HepG2 (cell line): ENCODE results near the gene LZTS2. TPM values are rescaled to one million over a fixed set of nuclear protein-coding genes. Genes with fewer than 3 reads are reported as not detected.

Experiments
- ATAC-seq: fragments of 200-7000 bp; cut with Tn5 transposase; 3 replicates; pipeline ENCODE4 v1.9.1; 2020; ENCODE audit warnings: mild to moderate bottlenecking, moderate library complexity
- BruUV-seq: library from RNA; stranded (reverse); fragments of 400-500 nt; replicated peaks from 2 replicates; lab custom pipeline; 2021; lab: Mats Ljungman, UMichigan
- CTCF ChIA-PET: fragments of 300-600 bp; formaldehyde crosslinking; extraction: SDS; loops from one replicate; lab custom pipeline; 2021; ENCODE audit warnings: low total read pairs, inconsistent platforms, low intra/inter-chr PET ratio; lab: Yijun Ruan, JAX
- POLR2A ChIA-PET: fragments of 350-600 bp; sonication (Branson Sonifier 250); formaldehyde crosslinking; loops from one replicate; lab custom pipeline; 2020; ENCODE audit warnings: antibody characterized with exemption, inconsistent platforms; lab: Yijun Ruan, JAX
- DNase-seq: peaks from one replicate; pipeline ENCODE4 v3.0.0-alpha.2; 2015; ENCODE audit warnings: low spot score
- FAIRE-seq: peaks from 3 replicates; lab custom pipeline; 2011; peaks lifted over from hg19 to GRCh38; lab: Jason Lieb, UNC
- H2AFZ ChIP-seq: one replicate; pipeline ENCODE4 v1.6.1; 2011; ENCODE audit warnings: low read length, inconsistent platforms
- H3K27ac ChIP-seq: fragments of 300-600 bp; 3 replicates; pipeline ENCODE4 v1.8.0; 2011; ENCODE audit warnings: mixed run types, mild to moderate bottlenecking, mixed read lengths, low read length, inconsistent platforms; ENCODE audit not compliant: insufficient read depth; ENCODE audit errors: extremely low read length
- H3K27me3 ChIP-seq, 2 experiments: fragments of 200-600 bp in 1 of 2; 2 replicates in 1 of 2; 3 replicates in 1 of 2; pipeline versions ENCODE4 v1.6.0 to v1.8.0; 2011; ENCODE audit warnings: low read length in 2 of 2, mild to moderate bottlenecking in 2 of 2, moderate library complexity in 2 of 2, inconsistent platforms in 1 of 2; ENCODE audit not compliant: insufficient read depth in 2 of 2, control insufficient read depth in 1 of 2
- H3K36me3 ChIP-seq, 2 experiments: fragments of 200-600 bp in 1 of 2; replicated peaks in 1 of 2; 2 replicates in 1 of 2; 3 replicates in 1 of 2; pipeline versions ENCODE4 v1.5.1 to v1.8.0; 2011; ENCODE audit warnings: low read length in 2 of 2, inconsistent platforms in 1 of 2; ENCODE audit not compliant: insufficient read depth in 2 of 2, control insufficient read depth in 1 of 2
- H3K4me1 ChIP-seq: 2 replicates; pipeline ENCODE4 v1.5.1; 2012; ENCODE audit warnings: low read length, inconsistent platforms; ENCODE audit not compliant: insufficient read depth
- H3K4me2 ChIP-seq: 2 replicates; pipeline ENCODE4 v1.6.0; 2011; ENCODE audit warnings: low read depth, low read length, inconsistent platforms
- H3K4me3 ChIP-seq, 3 experiments: fragments of 200-600 bp in 1 of 3; sonication (generic), shearing (Covaris generic) in 1 of 3; replicated peaks in 1 of 3; 2 replicates each; pipeline ENCODE4 v1.5.1; 2011 to 2016; ENCODE audit warnings: low read length in 3 of 3, inconsistent platforms in 2 of 3, low read depth in 2 of 3, mild to moderate bottlenecking in 2 of 3, control low read depth in 1 of 3, mixed read lengths in 1 of 3; ENCODE audit not compliant: insufficient read depth in 1 of 3
- H3K79me2 ChIP-seq: one replicate; pipeline ENCODE4 v1.6.1; 2011; ENCODE audit warnings: low read length, inconsistent platforms; ENCODE audit not compliant: insufficient read depth
- H3K9ac ChIP-seq: 2 replicates; pipeline ENCODE4 v1.6.0; 2011; ENCODE audit warnings: mild to moderate bottlenecking, low read depth, low read length, inconsistent platforms; ENCODE audit not compliant: insufficient read depth
- H3K9me3 ChIP-seq: 2 replicates; pipeline ENCODE4 v1.5.1; 2012; ENCODE audit warnings: mild to moderate bottlenecking, low read length
- H4K20me1 ChIP-seq: 2 replicates; pipeline ENCODE4 v1.6.0; 2011; ENCODE audit warnings: inconsistent platforms, mild to moderate bottlenecking, low read length, moderate library complexity; ENCODE audit not compliant: insufficient read depth
- ELF1 ChIP-seq: sonication (generic); formaldehyde crosslinking; IDR thresholded peaks from 2 replicates; pipeline ENCODE4 v1.4.0; 2020; ENCODE audit warnings: missing genetic modification reagents
- HNRNPK ChIP-seq: fragments of 200-400 bp; formaldehyde crosslinking; IDR thresholded peaks from 2 replicates; pipeline ENCODE4 v1.6.1; 2018; ENCODE audit warnings: low read length, low read depth, moderate library complexity, mild to moderate bottlenecking; ENCODE audit not compliant: poor library complexity, severe bottlenecking
- KDM2A ChIP-seq: sonication (generic); formaldehyde crosslinking; IDR thresholded peaks from 2 replicates; pipeline ENCODE4 v1.4.0; 2020; ENCODE audit warnings: low read depth, missing genetic modification reagents, borderline replicate concordance
- LCORL ChIP-seq, 2 experiments: fragments of 450-650 bp in 1 of 2; sonication (generic) in 1 of 2; formaldehyde crosslinking in 1 of 2; IDR thresholded peaks; 2 replicates each; pipeline versions ENCODE4 v1.5.0 to v1.6.1; 2017 to 2020; ENCODE audit warnings: antibody characterized with exemption in 1 of 2, missing genetic modification reagents in 1 of 2
- RBM22 ChIP-seq: fragments of 200-400 bp; formaldehyde crosslinking; optimal IDR thresholded peaks from 2 replicates; pipeline ENCODE3; 2017; ENCODE audit warnings: mild to moderate bottlenecking, low read length, moderate library complexity
- REPIN1 ChIP-seq: sonication (generic); formaldehyde crosslinking; IDR thresholded peaks from 2 replicates; pipeline ENCODE4 v1.8.0; 2022; ENCODE audit warnings: missing genetic modification reagents, low read depth, mild to moderate bottlenecking, borderline replicate concordance
- SMAD1 ChIP-seq: sonication (generic); formaldehyde crosslinking; IDR thresholded peaks from 2 replicates; pipeline ENCODE4 v1.4.0; 2020; ENCODE audit warnings: missing genetic modification reagents, low read depth, mild to moderate bottlenecking, borderline replicate concordance
- ZFY ChIP-seq: sonication (generic); formaldehyde crosslinking; IDR thresholded peaks from 2 replicates; pipeline ENCODE4 v1.4.0; 2020; ENCODE audit warnings: missing genetic modification reagents
- ZMYM2 ChIP-seq: sonication (generic); formaldehyde crosslinking; IDR thresholded peaks from 2 replicates; pipeline ENCODE4 v1.8.0; 2022; ENCODE audit warnings: mild to moderate bottlenecking, missing genetic modification reagents
- ZNF777 ChIP-seq: sonication (generic); formaldehyde crosslinking; IDR thresholded peaks from 2 replicates; pipeline ENCODE4 v1.4.0; 2020; ENCODE audit warnings: missing genetic modification reagents
- WGBS: methylation state at CpG from one replicate; pipeline ENCODE4 v1.1.6; 2017; ENCODE audit warnings: low lambda C conversion rate; 5-methylcytosine and 5-hydroxymethylcytosine counted together
- in situ Hi-C: cut with HindIII; loops from 2 replicates; pipeline ENCODE4 v1.10.0; 2017; ENCODE audit warnings: low pct_unique_long_range_greater_than_20kb; ENCODE audit not compliant: extremely low pct_ligation_motif_present
- intact Hi-C: fragments of 100-400 bp; cut with micrococcal nuclease; formaldehyde crosslinking; loops from one replicate; pipeline ENCODE4 v1.10.0; 2022; ENCODE audit not compliant: unreplicated experiment
- polyA plus RNA-seq, 8 experiments: library from polyadenylated mRNA; depleted of rRNA in 3 of 8; stranded (reverse) in 7 of 8; unstranded in 1 of 8; fragments of >200 nt; fragmentation: Illumina TruSeq in 4 of 8; extraction: Trizol in 4 of 8; gene quantifications; 2 replicates each; pipeline versions ENCODE4 v1.2.1 to v1.2.3, GENCODE V29; 2011 to 2016; ENCODE audit warnings: low read depth in 4 of 8, missing spikeins in 1 of 8, mixed read lengths in 1 of 8; ENCODE audit not compliant: insufficient read depth in 1 of 8
- total RNA-seq, 5 experiments: library from RNA; depleted of rRNA; stranded (reverse); fragments of >200 nt; fragmentation: Illumina TruSeq; extraction: Trizol; gene quantifications; 2 replicates each; pipeline ENCODE4 v1.2.3, GENCODE V29; 2016; ENCODE audit warnings: low read depth in 1 of 5
- TF ChIP-seq, protein P1 (sequence below): sonication (generic); formaldehyde crosslinking; IDR thresholded peaks from 2 replicates; pipeline ENCODE4 v1.4.0; 2020; ENCODE audit warnings: missing genetic modification reagents
- TF ChIP-seq, protein P2 (sequence below), 2 experiments: sonication (generic) in 1 of 2; formaldehyde crosslinking in 1 of 2; IDR thresholded peaks; 2 replicates each; pipeline versions ENCODE4 v1.4.0 to v1.6.1; 2018 to 2020; ENCODE audit warnings: missing genetic modification reagents in 2 of 2, borderline replicate concordance in 1 of 2, low read depth in 1 of 2, mild to moderate bottlenecking in 1 of 2, missing biosample characterization in 1 of 2

The LZTS2 gene
- total and polyA plus RNA-seq, 2 of the 13 experiments (the other 11 are each of a cell fraction or from before 2014, with no cell fraction given), result 43.6 to 65.6 TPM

DNA sequence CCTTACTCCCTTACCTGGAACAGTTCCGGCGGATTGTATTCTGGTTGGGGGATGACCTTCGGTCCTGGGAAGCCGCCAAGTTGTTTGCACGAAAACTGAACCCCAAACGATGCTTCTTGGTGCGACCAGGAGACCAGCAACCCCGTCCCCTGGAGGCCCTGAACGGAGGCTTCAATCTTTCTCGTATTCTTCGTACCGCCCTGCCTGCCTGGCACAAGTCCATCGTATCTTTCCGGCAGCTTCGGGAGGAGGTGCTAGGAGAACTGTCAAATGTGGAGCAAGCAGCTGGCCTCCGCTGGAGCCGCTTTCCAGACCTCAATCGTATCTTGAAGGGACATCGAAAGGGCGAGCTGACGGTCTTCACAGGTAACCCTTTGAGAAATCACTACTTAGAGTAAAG lies 10.5 kb upstream of the LZTS2 start:
- ATAC-seq (no peak), DNase-seq (no peak), FAIRE-seq (no peak)
- Histone ChIP-seq H3K9ac (0 out of 2 replicates have a peak overlapping the region, but pooled peaks have one; percentile 7), H3K79me2 (peaks cover 50% of the 10 kb centered on the region), H3K36me3 (peaks cover 21 to 51% of the 10 kb centered on the region in 2 experiments), H3K9me3 (no peaks in the 10 kb centered on the region), H3K27ac (no peak overlapping the region), H3K27me3 (no peaks in the 10 kb centered on the region; a peak in 1 of 5 replicates), H3K4me2 (peak overlapping the region; percentile 97), H2AFZ (no peak overlapping the region), H4K20me1 (no peaks in the 10 kb centered on the region), H3K4me1 (peaks cover 53% of the 10 kb centered on the region), H3K4me3 (peak overlapping the region in 2 of 3 experiments; percentile 77 to 96; a peak in 3 of 6 replicates)
- no peak for TF ChIP-seq LCORL (IDR thresholded peaks at IDR 0.05)
- no peak for TF ChIP-seq LCORL (CRISPR knock-in tag; IDR thresholded peaks at IDR 0.05)
- TF ChIP-seq, protein P1, sequence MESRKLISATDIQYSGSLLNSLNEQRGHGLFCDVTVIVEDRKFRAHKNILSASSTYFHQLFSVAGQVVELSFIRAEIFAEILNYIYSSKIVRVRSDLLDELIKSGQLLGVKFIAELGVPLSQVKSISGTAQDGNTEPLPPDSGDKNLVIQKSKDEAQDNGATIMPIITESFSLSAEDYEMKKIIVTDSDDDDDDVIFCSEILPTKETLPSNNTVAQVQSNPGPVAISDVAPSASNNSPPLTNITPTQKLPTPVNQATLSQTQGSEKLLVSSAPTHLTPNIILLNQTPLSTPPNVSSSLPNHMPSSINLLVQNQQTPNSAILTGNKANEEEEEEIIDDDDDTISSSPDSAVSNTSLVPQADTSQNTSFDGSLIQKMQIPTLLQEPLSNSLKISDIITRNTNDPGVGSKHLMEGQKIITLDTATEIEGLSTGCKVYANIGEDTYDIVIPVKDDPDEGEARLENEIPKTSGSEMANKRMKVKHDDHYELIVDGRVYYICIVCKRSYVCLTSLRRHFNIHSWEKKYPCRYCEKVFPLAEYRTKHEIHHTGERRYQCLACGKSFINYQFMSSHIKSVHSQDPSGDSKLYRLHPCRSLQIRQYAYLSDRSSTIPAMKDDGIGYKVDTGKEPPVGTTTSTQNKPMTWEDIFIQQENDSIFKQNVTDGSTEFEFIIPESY (CRISPR knock-in tag), result peak; percentile 21; the same call in 1 of the 2 replicates
- POLR2A ChIA-PET, result interaction anchor here (0.8 to 23.0 kb wide), 3 partner anchors 9 to 73 kb away, joined by 3 to 277 read pairs (median 54); partner anchors contain the start of genes KAZALD1, LZTS2 and SEMA4G
- 93% methylated on average over 21 of the region's 21 CpGs for WGBS
- TSS peak; percentile 1 for BruUV-seq
- in situ Hi-C loops (no loop called here), intact Hi-C loops (no loop called here)
- CTCF ChIA-PET, result interaction anchor here (0.8 kb wide), 1 partner anchor 18 kb away, joined by 3 read pairs; no protein-coding TSS in a partner anchor

- FAIRE-seq, result peak; percentile 61
- BruUV-seq, result no TSS peak
- POLR2A ChIA-PET, result interaction anchor here (1.3 to 23.0 kb wide), 2 partner anchors 24 to 25 kb away, joined by 9 to 277 read pairs; partner anchors contain the start of gene SEMA4G
- TF ChIP-seq ZMYM2 (CRISPR knock-in tag) (no peak), HNRNPK (no peak), REPIN1 (CRISPR knock-in tag) (no peak), SMAD1 (CRISPR knock-in tag) (no peak), RBM22 (no peak), ZNF777 (CRISPR knock-in tag) (no peak), ZFY (no peak), ELF1 (CRISPR knock-in tag) (no peak), KDM2A (peak; percentile 33; the same call in 1 of the 2 replicates)
- TF ChIP-seq, protein P2, sequence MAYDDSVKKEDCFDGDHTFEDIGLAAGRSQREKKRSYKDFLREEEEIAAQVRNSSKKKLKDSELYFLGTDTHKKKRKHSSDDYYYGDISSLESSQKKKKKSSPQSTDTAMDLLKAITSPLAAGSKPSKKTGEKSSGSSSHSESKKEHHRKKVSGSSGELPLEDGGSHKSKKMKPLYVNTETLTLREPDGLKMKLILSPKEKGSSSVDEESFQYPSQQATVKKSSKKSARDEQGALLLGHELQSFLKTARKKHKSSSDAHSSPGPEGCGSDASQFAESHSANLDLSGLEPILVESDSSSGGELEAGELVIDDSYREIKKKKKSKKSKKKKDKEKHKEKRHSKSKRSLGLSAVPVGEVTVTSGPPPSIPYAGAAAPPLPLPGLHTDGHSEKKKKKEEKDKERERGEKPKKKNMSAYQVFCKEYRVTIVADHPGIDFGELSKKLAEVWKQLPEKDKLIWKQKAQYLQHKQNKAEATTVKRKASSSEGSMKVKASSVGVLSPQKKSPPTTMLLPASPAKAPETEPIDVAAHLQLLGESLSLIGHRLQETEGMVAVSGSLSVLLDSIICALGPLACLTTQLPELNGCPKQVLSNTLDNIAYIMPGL (CRISPR knock-in tag; IDR thresholded peaks at IDR 0.05; ENCODE audit: borderline replicate concordance in 1 of 2, low read depth in 1 of 2), result no peak
Measured at GRCh38 chr10:100993986-100994708, 5.5 kb upstream of the LZTS2 start.

More at GRCh38 chr10:100993986-100994708, 5.5 kb upstream of the LZTS2 start:
- H3K4me3 ChIP-seq, result no peak overlapping the region
- WGBS, result 81% methylated on average over 9 of the region's 10 CpGs
- H3K9me3 ChIP-seq, result no peaks in the 10 kb centered on the region
- ATAC-seq (no peak), DNase-seq (no peak)
- peaks cover 31% of the 10 kb centered on the region for H3K4me1 ChIP-seq
- intact Hi-C loops (loop anchor here (1.0 kb wide), 1 partner anchor 18 kb away; no protein-coding TSS in a partner anchor), in situ Hi-C loops (no loop called here)
- CTCF ChIA-PET, result interaction anchor here (8.5 kb wide), 1 partner anchor 19 kb away, joined by 240 read pairs; no protein-coding TSS in a partner anchor
- H3K4me2 ChIP-seq, result no peak overlapping the region
- H2AFZ ChIP-seq, result no peak overlapping the region
- H3K9ac ChIP-seq, result no peak overlapping the region
- peaks cover 28% of the 10 kb centered on the region for H3K79me2 ChIP-seq
- peak overlapping the region; percentile 20 for H3K27ac ChIP-seq
- H3K27me3 ChIP-seq, result no peaks in the 10 kb centered on the region; a peak in 1 of 5 replicates
- peaks cover 20 to 32% of the 10 kb centered on the region in 2 experiments for H3K36me3 ChIP-seq
- H4K20me1 ChIP-seq, result no peaks in the 10 kb centered on the region
